Subcutaneous adipose tissue (tissue), 4 donors: Measurements from ENCODE around the gene STK39. TPM values are rescaled to one million over a fixed set of nuclear protein-coding genes. Genes with fewer than 3 reads are reported as not detected.

Experiments
- total RNA-seq, 4 donors: library from RNA; depleted of rRNA; stranded (reverse); fragments of >200 nt; gene quantifications; one replicate each; pipeline ENCODE4 v1.1.0, GENCODE V29; 2016
- TF ChIP-seq, protein P1 (sequence below): fragments of 450-650 bp; IDR thresholded peaks from one replicate; pipeline ENCODE4 v1.5.1; 2016; ENCODE audit warnings: low read depth, mild to moderate bottlenecking, control low read depth, antibody characterized with exemption, moderate library complexity

Gene STK39
- total RNA-seq, 4 donors from 2014 or later, result 40.1 to 68.6 (median 56.5) TPM

GRCh38 chr2:167937403-167937802, 310.0 kb downstream of the STK39 start:
- TF ChIP-seq, protein P1, sequence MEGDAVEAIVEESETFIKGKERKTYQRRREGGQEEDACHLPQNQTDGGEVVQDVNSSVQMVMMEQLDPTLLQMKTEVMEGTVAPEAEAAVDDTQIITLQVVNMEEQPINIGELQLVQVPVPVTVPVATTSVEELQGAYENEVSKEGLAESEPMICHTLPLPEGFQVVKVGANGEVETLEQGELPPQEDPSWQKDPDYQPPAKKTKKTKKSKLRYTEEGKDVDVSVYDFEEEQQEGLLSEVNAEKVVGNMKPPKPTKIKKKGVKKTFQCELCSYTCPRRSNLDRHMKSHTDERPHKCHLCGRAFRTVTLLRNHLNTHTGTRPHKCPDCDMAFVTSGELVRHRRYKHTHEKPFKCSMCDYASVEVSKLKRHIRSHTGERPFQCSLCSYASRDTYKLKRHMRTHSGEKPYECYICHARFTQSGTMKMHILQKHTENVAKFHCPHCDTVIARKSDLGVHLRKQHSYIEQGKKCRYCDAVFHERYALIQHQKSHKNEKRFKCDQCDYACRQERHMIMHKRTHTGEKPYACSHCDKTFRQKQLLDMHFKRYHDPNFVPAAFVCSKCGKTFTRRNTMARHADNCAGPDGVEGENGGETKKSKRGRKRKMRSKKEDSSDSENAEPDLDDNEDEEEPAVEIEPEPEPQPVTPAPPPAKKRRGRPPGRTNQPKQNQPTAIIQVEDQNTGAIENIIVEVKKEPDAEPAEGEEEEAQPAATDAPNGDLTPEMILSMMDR, result no peak

DNA sequence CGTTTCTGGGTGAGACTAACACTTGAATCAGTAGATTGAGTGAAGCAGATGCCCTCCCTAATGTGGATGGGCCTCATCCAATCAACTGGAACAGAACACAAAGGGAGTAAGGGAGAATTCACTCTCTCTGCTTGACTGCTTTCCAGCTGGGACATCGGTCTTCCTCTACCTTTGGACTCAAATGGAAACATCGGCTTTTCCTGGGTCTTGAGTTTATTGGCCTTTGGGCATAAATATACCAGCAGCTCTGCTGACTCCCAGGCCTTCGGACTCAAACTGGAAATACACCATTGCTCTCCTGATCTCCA, 311.6 kb downstream of the STK39 start:
- TF ChIP-seq, protein P1, result no peak

DNA sequence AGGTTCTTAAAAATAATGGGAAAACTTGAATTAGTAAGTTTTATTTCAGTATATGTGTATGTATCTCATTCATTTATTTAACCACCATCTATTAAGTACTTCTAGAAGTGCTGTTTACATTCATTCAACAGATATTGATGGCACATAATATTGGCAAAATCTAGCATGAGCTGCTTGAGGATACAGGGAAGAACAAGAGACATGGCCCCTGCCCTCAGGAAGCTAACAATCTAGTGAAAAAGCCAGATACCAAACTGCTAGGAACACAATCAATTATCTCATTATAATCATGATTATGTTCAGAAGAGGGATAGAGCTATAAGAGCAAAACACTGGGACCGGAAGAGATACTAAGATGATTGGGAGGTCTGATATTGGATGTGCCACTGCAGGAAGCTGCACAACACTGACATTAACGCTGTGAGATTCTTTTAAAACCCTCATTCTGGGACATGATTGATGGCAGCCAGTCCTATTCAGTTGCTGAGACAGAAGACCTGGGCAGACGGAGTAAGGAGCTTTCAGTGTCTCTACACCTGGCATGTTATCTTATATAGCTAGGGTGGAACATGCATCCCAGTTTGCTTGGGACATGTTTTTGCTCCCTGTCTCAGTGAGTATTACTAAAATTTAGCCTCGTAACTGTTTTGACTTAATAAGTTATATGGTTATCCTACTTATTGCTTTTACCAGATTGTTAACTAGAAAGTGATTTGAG, 314.1 kb downstream of the STK39 start:
- TF ChIP-seq, protein P1, result no peak

DNA sequence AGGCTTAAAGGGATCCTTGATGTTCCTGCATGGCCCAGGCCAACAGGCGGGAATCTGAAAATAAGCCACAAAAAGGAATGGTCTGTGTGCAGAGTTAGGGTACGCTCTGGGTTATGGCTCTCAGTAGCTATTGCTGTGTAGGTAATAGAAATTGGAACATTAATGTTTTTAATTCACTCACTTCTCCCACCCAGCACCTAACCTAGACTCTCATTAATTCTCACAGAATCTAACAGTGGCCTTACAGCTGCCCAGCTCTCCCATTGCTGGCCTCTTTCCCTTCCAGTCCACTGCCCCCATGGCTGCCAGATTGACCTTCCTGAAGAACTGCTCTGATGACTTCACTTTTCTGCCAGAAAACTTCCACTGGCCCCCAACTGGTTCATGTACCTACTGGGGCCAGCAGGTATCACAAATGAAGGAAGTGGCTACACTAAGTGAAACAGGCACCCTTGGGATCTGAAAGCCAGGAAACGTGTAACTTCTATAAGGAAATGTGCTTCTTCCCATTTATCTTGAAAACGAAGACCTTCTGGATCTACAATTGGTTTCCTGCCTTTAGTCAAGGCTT, 315.2 kb downstream of the STK39 start:
- TF ChIP-seq, protein P1, result no peak

DNA sequence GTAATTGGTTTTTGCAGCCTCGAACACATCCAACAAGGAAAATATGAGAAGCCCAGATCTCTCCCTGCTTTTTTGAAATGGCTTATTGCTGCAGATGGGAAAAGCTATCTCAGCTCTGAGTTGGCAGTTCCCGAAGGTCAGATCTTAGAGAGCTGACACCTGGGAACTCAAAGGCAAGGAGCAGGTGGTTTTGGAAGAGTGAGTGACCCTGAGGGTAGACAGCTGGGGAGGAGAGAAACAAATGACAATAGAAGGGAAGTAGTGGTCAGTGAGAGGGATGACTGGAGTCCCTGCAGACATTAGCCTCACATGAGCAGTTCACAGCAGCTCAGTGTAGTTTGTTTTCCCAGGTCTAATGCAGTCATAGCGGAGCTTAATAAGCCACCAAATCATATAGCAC, 317.9 kb downstream of the STK39 start:
- TF ChIP-seq, protein P1, result no peak

DNA sequence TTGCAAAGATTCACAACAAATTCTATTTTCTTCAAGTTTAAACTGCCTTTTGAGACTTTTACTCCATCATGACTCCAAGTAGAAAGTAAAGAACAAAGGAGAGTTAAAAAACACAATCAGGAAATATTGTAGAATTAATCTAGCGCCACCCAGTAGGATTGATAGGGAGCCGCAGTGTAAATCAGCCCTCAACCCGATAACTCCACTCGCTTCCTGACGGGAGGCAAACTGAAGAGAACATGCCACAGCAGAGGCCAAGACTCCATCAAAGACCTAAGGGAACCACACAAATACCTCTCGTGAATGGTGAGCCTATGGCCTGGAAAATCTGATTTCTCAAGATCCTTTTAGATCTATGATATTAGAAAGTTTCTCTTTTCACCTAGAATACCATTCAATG, 319.0 kb downstream of the STK39 start:
- TF ChIP-seq, protein P1, result no peak

DNA sequence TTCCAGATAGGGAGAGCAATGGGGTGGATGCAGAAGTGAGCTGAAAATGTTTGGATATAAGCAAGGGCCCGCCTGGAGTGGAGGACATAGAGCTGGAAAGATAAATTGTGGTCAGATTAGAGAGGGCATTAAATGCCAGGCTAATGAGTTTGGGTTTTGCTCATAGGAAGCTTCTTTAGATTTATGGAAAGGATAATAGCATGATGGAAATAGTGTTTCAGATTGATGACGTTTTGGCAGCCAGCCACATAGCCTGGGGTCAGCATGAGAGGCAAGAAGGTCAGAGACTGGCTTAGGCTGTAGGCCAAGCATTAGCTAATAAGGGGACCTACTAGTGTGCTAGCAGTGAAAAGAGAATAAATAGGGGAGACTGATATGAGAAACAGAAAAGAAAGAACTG, 321.6 kb downstream of the STK39 start:
- TF ChIP-seq, protein P1, result no peak
